Limb (tissue), 2 donors: Measurements from ENCODE around the gene ZNF500.

Experiments
- DNase-seq, 2 donors: peaks; one replicate each; pipeline ENCODE4 v3.0.0-alpha.2; 2016; ENCODE audit errors: extremely low spot score in 2 of 2

The ZNF500 gene

DNA sequence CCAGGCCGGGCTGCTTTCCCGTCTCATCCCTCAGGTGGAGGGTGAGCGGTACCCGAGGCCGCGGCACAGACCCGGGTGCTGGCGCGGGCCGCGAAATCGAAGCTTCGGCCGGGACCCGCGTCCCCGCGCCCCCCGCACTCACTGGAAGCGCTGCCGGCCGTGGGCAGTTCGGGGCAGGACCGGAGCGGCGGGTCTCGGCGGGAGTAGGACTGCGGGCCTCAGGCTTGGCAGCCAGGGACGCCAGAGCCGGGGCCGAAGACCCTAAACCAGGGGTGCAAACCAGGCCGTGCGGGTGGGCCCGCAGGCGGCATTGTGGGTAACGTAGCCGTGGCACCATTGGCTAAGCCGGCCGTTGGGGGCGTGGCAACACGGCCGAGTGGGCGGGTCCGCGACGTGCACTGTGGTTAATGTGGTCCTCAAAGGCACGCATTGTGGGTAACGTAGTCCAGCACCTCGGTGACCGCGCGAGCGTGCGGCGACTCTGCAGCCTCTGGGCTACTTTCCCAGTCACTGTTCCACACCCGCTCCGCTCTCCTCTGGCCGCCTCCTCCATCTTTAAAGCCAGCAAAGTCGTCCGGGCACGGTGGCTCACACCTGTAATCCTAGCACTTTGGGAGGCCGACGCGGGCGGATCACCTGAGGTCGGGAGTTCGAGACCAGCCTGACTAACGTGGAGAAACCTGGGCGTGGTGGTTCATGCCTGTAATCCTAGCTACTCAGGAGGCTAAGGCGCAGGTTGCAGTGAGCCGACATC, at the start of gene ZNF500:
Gene ZNF500 (minus strand): TSS at position 288 of the 754 bp plus-strand sequence. CDS start 1,184 bp downstream, outside the sequence.
- peak; percentile 95 to 99 for DNase-seq

DNA sequence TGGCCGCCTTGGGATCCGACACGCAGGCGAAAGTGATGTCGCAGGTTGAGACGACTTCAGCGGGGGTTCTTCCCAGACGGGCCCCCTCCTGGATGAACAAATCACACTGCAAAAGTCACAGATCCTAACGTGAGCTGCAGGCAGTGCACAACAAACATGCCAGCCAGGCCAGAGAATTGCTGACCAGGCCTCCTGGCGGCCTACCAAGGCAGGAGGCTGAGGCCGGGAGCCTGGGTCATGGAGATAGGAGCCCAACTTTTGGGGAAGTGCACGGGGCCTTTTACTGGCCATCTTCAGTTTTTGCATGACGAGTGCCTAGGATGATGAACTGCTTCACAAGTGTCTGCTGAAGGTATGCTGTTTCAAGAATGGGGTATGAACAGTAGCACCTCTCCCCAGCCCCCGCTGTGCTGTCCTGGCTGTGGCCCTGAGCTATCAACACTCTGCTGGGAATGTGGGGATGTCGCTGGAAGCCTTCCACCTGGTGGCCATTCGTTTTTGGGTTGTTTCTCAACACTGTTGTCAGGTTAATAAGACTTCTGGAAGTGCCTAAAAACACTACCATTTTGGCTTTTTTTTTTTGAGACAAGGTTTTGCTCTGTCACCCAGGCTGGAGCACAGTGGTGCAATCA, 47.7 kb upstream of the ZNF500 start:
- no peak for DNase-seq

DNA sequence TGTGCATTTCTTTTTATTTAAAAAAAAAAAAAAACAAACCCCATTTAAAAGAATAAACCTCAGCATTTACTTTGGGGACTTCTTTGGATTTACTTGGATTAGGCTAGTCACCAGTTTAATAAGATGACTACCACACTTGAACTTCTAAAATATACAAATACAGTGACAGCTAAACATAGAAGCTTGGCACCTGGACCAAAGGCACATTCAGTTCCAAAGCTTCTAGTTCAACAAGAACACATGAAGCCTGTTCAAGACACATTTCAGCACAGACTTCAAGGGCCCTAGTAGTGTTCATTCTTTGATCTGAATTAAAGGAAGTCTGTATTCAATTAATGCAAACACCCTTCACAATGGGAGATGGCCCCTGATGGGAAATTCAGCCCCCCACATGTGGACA, 47.1 kb upstream of the ZNF500 start:
- no peak for DNase-seq

DNA sequence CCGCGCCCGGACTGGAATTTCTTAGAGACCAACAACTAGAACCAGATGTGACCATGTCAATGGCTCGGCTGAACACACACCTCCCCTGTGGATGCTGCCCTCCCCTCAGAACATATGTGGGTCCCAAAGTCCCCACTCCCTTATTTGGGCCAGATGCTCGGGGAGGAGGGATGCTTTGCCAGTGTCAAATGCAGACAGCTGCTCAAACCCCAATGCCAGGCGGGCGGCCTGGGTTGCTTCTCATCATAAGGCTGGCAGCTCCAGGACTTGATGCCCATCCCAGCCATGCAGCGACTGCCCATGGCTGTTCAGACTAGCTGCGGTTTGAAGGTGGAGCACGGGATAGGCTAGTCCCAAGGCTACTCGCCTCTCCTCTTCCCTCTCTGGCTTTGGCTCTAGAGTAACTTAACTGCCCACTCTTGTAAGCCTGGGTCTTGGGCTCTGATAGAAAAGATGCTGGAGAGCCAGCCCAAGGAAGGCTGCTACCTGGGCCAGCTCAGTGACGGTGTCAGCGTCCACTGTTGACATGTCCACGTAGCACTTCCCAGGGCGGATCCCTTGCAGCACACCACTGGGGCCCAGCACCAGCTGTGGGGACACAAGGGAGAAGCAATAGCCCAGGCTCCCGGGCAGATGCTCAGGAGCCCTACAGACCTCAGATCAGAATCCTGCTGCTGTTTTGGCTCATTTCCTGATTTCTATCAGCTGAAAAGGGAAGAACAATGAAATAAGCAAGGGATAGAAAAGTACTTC, 46.5 kb upstream of the ZNF500 start:
- no peak for DNase-seq

DNA sequence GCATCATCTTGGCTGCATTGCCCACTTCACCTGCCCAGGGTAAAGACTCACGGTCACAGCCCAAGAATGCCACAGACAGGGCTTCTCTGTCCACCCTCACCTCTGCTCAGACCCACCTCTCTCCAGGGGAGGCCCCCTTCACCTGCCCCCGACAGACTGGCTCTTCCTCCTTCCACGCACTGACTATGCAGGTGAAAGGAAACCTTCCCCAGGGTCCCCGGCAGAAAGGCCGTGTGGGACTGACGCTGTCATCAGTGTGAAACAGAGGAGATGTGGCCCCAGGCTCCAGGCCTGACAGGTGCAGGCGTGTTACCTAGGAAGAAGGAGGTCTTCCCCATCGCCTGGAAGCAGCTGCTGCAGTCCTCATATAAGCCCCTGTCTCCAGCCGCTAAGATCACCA, 44.8 kb upstream of the ZNF500 start:
- DNase-seq = no peak

DNA sequence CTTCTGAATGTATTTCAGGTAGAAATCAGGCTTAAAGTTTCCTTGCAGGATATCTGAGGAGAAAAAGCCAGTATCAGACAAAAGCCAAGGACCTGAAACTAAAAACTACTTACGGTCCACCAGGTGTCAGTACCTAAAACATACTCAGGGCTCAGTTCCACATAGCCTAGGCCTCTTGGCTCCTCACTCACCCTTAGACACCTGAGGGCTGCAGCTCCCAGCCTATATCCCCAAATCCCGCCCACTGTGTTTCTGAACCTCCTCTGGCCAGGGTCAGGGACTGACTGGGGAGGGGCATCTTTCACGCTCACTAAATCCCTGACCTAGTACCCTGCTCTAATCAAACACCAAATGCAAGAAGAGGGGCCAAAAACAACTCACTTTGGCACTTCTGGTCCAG, 44.3 kb upstream of the ZNF500 start:
- no peak for DNase-seq

DNA sequence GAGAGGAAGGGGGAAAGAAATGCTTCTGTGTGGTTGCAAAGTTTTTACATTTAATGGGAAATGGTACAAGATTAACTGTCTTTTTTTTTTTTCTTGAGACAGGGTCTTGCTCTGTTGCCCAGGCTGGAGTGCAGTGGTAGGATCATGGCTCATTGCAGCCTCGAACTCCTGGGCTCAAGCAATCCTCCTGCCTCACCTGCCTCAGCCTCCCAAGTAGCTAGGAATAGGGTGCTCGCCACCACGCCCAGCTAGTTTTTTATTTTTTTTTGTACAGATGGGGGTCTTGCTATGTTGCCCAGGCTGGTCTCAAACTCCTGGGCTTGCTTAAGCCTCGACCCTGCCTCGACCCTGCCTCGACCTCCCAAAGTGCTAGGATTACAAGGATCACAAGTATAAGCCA, 39.3 kb upstream of the ZNF500 start:
- no peak for DNase-seq

DNA sequence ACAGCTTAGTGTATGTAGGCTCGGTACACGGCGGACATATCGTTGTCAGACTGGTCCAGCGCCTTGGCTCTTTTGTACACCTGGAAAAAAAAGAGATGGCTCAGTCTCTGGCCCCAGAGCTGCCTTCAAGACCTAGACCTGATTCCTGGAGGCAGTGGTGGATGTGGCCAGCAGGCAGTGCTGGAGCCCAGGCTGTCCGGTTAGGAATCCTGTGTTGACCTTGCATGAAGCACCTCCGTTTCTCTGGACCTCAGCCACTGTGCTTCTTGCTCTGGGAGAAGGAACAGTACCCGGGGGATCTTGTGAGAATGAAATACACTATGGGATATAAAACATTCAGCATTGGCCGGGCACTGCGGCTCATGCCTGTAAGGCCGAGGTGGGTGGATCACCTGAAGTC, 38.3 kb upstream of the ZNF500 start:
- no peak for DNase-seq

DNA sequence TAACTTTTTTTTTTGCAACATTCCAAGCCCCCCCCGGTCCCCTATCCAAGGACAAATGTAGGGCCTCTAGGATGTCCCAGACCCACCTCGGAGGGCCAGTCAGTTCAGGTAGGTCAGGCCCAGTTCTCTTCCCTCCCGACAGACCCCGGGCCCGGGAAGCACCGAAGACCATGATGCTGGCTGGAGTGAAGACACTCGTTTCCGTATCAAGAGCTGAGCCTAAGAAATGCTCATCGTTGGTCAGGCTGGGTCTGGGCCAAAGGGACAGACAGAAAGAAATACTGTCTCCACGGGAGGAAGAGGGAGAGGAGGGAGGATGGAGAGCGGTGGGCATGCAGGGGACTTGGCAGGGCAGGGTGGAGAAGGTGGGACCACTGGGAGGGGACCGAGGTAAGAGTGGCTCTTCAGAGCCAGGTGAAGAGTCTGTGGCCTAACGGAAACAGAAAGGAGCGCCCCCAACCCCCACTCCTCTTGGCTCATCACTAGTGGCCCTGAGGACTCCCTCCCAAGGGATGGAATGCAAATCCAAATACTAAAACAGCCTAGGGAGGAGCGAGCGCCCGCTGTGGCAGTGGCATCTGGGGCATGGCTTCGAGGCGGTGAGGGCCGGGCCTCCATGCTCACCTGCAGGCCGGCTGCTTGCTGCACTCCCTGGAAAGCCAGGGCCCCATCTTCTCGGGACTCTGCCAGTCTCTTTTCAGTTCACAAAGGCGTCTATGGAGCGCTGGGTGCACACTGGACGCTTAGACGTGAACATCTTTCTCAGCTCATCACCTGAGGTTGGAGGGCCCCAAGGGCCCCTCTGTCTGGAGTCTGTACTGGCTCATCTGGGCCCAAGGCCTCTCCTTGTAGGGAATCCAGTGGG, 37.2 kb upstream of the ZNF500 start:
- no peak for DNase-seq

DNA sequence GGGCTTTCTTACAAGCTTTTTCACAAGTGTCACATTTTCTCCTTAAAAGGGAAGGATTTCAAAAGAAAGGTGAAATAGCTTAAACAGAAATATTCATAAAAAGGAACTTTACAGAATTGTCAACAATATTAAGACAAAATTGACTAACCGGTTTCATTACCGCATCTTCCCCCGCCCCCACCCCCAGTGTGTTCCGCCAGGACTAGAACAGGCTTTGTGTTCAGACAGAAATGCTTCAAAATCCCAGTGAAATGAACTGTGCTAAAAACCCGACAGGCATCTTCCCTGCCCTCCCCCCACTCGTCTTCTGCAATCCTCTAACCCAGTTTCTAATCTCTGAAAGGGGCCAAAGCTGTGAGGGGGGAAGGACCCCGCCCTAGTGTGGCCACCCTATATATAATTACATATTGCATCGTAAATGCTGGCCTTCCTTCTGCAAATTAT, 36.5 kb upstream of the ZNF500 start:
- no peak for DNase-seq

DNA sequence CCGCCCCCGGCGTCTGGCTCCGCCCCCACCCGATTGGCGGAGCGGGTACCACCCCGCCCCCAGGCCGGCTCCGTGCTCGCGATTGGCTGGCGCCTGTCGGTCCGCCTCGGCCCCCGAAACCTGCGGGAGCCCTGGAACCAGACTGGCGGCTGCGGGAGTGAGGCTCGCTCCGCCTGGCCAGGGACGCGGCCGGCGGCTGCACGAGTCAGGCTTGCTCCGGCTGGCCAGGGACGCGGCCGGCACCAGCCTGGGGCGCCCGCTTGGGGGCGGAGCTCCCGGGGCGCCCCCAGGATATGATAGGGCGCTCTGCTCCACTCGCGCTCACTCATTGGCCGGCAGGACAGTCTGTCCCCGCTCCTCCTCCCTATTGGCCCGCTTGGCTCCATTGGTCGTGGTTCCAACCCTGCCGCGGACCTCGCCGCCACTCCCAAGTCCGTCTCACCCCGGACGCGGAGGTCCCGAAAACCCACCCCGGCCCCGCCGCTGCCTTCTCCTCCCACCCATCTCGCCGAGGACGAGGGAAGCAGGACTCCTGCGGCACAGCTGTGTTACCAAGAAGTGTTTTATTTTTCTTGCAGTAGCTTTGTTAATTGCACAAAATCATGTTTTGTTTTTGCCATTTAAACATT, 35.8 kb upstream of the ZNF500 start:
- DNase-seq = peak; percentile 92 to 94

DNA sequence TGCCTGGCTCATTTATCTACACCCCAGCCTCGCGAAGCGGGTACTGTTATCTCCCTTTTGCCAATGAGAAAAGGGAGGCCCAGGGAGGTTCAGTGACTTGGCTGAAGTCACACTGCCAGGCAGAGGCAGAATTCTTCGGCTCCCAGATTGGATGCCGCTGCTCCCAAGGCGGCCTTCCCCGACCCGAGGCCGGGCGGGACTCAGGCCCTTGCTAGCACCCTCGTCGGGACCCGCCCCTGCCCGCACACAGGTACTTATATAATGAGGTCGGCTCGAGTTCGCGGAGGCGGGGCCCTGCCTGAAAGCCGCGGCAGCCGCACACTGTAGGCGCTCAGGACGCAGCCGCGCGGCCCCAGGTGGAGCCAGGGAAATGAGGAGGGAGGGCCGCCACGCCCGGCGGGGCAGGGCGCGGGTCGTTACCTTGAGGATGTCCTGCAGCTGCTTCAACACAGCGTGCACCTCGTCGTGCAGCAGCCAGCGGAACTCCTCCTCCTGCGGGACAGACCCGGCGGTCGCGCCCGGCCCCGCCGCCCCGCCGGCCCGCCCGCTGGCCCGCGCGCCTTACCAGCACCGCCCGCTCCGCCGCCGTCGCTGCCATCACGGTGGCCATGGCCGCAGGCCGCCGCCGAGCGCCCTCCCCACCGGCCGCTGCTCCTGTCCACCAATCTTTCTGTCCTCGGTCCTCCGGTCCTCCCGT, 35.1 kb upstream of the ZNF500 start, which contains the start of gene ROGDI:
Gene ROGDI (minus strand): TSS at position 672 of the 697 bp plus-strand sequence. CDS start 62 bp downstream, at position 610.
- peak; percentile 23 to 73 for DNase-seq

DNA sequence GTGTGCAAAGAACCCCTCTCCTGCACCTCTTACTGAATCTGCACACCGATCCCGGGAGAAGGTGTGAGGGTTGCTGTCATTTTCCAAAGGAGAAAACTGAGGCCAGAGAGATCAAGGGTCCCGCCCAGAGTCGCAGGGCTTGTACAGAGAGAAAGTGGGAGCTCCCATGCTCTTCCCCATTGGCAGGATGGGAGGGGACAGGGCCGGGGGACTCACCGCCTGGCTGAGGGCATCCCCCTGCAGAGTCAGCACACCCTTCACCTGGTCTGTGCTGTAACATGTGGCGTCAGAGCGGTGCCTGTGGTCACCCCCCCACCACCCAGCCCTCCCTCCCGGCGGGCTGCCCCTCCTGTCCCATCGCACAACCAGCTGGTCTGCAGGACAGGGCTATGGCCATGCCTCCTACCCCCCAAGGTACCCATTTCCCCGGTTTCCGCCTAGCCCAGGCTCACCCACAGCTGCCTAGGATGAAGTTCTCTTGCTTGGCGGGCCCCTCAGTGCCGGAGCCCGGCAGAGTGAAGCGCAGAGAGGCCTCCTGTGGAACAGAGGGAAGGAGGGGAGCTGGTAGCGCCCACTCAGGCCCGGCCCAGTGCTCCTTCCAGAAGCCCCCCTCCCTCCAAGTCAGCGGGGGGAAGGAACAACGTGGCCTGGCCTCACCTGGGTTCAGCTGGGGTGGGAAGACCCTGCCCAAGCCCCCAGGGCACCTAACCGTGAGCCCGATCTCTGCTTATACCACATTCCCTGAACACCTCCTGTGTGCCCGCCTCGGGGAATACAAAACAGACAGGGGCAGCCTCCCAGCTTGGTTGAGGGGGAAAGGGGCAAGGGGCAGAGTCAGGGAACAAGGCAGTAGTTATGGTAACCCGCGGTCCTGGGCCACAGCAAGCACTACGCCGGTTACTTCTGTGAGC, 34.3 kb upstream of the ZNF500 start:
- no peak for DNase-seq

DNA sequence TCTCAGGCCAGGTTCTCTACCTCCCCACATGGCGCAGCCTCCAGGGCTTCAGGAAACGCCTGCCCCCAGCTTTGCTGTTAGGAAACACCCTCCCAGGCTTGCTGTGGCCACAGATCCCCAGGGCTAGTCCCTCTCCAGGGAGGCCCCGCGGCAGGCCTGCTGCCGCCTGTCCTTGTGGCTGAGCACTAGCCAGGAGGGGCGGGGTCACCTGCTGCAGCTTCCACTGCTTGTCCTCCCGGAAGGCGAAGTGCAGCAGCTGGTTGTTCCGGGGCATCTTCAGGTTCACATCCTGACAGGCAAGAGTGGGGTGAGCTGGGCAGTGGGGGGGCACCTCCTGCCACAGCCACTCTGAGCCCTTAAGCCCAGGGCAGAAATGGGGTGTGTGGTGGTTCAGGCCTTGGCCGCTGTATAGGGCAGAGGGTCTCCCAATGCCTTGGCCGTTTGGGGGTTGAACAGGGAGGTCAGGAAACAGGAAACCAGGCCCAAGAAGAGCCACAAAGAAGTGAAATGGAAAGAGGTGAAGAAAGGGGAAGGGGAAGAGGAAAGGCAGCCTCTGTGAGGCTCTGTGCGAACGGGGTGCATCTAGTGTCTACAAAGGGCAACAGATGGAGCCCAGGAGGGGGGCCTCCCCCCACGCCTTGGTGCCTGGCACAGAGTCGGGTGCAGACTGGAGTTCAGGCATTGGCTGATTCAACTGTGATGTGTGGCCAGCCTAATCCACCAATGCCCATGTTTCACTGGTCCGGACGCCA, 33.5 kb upstream of the ZNF500 start:
- no peak for DNase-seq

DNA sequence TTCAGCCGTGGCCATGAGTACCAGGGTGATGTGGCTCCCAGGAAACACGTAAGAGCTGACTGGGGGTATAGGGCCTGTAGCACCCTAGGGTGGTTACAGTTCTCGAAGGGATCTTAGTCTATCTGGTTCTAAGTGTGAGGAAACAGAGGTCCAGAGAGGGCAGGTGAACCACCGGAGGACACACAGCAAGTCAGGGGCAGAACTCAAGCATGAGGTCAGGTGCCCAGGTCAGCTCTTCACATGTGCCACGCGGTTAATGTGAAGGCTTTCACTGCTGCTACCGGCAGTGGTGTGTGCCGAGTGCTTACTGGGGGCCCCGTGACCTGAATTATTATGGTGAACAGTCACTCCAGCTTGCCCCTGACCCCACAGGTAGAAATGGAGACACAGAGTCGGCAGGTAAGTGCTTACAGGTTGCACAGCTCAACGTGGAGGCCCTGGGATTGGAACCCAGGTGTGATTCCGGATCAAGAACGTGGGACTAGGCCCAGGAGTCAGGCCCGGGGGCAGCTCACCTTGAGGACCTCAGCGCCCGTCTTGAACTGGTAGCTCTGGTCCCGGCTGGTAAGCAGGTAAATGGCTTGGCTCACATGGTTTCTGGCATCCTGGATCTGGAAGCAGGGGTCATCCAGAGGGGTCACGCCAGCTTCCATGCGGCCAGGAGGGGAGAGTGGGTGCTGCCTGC, 32.4 kb upstream of the ZNF500 start:
- DNase-seq = no peak

DNA sequence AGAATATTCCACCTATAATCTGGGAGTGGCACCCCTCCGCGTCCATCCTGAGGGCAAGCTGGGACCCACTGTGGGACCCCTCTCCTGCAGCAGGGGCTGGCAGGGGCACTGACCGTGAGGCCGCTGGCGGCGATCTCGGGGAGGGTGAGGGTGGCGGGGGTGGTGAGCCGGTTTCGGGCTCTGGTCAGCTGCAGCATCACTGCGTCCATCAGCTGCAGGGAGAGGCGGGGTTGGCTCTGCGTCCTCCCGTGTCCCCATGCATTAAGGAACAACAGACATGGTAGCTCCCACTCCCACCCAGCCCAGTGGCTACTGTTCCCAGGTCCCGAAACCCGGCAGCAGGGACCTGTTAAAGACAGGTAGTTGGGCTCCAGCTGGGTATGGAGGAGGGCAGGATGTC, 31.5 kb upstream of the ZNF500 start:
- no peak for DNase-seq

DNA sequence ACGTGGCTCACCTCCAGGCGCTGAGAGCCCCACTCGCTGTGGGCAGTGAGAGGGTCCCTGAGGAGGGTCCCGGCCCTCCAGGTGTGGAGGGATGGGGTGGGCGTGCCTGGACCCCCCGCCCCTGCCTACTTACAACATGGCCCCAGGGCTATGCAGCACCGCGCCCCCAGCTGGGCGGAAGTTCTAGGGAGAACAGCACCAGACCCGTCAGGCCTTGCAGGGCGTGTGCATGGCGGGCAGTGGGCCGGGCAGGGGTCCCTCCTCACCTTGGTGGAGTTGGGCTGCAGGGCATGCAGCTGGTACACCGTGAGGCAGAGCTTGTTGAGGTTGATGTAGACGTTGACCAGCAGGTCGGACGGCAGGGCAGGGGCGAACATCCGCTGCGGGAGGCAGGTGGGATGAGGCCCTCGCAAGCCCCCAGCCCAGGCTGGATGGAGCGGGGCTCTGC, 30.9 kb upstream of the ZNF500 start:
- DNase-seq = no peak
